Cardiac muscle cell (in vitro differentiated cells and primary cell): ENCODE data around the gene PLEKHG3. TPM values are rescaled to one million over a fixed set of nuclear protein-coding genes. Genes with fewer than 3 reads are reported as not detected.

Experiments
- DNase-seq, 2 donors: peaks; one replicate each; pipeline versions ENCODE4 v3.0.0 to v3.0.0-alpha.2; 2010 to 2017; ENCODE audit warnings: low read depth in 1 of 2, low spot score in 1 of 2
- H3K27ac ChIP-seq: fragments of 200-600 bp; sonication (generic); 2 replicates; pipeline ENCODE4 v1.5.1; 2016
- H3K27me3 ChIP-seq: fragments of 200-600 bp; sonication (generic); 2 replicates; pipeline ENCODE4 v1.6.0; 2016; ENCODE audit warnings: control low read depth
- H3K36me3 ChIP-seq: fragments of 200-600 bp; sonication (generic); 2 replicates; pipeline ENCODE4 v1.5.1; 2016; ENCODE audit warnings: control low read depth
- H3K4me1 ChIP-seq: fragments of 200-600 bp; sonication (generic); 2 replicates; pipeline ENCODE4 v1.8.1; 2017; ENCODE audit warnings: low read depth, mild to moderate bottlenecking, mixed run types
- H3K4me3 ChIP-seq: fragments of 200-600 bp; sonication (generic); 2 replicates; pipeline ENCODE4 v1.5.1; 2016; ENCODE audit warnings: mild to moderate bottlenecking
- H3K9me3 ChIP-seq: fragments of 200-600 bp; sonication (generic); 2 replicates; pipeline ENCODE4 v1.5.1; 2017; ENCODE audit warnings: low read depth, mild to moderate bottlenecking, control low read depth
- polyA plus RNA-seq: library from polyadenylated mRNA; unstranded; fragments of >200 nt; fragmentation: Nextera tagmentation; extraction: Ambion mirVana; gene quantifications from 2 replicates; pipeline ENCODE4 v1.2.1, GENCODE V29; 2016
- total RNA-seq: library from RNA; depleted of rRNA; stranded (reverse); fragments of >200 nt; gene quantifications from 2 replicates; pipeline ENCODE4 v1.2.3, GENCODE V29; 2016
- TF ChIP-seq, protein P1 (sequence below): IDR thresholded peaks from 2 replicates; pipeline ENCODE4 v1.5.1; 2012; ENCODE audit warnings: low read depth, mild to moderate bottlenecking, low read length

The PLEKHG3 gene
- total and polyA plus RNA-seq, 2 experiments from 2014 or later = 19.2 to 72.2 TPM

DNA sequence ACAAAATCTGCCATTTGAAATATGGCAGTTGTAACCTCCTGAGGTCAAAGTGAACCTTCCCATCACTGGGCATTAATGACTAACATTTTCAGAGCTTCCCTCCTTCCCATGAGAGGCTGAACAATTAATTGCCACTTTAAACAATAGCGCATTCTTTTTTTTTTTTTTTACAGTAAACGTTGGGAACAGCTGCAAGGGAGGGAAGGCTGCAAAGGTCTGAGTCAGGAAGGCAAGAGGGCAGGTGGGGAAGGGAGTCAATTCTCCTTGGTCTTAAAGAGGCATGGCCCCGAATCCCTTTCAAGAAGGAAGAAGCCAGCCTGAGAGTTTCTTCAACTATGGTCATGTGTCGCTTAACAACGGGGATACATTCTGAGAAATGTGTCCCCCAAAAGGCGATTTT, 41.0 kb upstream of the PLEKHG3 start:
- TF ChIP-seq, protein P1, sequence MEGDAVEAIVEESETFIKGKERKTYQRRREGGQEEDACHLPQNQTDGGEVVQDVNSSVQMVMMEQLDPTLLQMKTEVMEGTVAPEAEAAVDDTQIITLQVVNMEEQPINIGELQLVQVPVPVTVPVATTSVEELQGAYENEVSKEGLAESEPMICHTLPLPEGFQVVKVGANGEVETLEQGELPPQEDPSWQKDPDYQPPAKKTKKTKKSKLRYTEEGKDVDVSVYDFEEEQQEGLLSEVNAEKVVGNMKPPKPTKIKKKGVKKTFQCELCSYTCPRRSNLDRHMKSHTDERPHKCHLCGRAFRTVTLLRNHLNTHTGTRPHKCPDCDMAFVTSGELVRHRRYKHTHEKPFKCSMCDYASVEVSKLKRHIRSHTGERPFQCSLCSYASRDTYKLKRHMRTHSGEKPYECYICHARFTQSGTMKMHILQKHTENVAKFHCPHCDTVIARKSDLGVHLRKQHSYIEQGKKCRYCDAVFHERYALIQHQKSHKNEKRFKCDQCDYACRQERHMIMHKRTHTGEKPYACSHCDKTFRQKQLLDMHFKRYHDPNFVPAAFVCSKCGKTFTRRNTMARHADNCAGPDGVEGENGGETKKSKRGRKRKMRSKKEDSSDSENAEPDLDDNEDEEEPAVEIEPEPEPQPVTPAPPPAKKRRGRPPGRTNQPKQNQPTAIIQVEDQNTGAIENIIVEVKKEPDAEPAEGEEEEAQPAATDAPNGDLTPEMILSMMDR = no peak
- DNase-seq = no peak
- H3K27ac ChIP-seq = no peak overlapping the region
- H3K27me3 ChIP-seq = no peaks in the 10 kb centered on the region
- H3K36me3 ChIP-seq = no peaks in the 10 kb centered on the region
- no peaks in the 10 kb centered on the region for H3K4me1 ChIP-seq
- H3K4me3 ChIP-seq = no peak overlapping the region
- H3K9me3 ChIP-seq = no peaks in the 10 kb centered on the region

DNA sequence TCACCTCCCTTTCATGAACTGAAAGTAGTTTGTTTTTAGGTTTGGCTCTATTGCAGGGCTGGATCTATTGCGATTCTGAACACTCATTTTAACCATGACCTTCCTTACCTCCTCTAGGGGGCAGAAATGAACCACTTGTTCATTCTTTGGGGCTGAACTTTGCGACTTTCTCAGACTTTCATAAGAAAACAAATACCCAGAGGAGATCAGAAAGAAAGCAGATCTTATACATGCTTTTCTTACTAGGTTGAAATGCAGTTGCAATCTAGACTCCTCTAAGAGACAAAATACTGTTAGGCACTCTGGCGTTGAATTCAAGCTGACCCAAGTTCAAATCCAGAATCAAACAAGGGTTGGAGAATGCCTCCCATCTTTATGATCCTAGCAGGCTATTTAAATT, 32.6 kb upstream of the PLEKHG3 start:
- no peak overlapping the region for H3K27ac ChIP-seq
- no peaks in the 10 kb centered on the region for H3K9me3 ChIP-seq
- H3K4me1 ChIP-seq = no peaks in the 10 kb centered on the region
- H3K27me3 ChIP-seq = no peaks in the 10 kb centered on the region
- no peak overlapping the region for H3K4me3 ChIP-seq
- H3K36me3 ChIP-seq = no peaks in the 10 kb centered on the region
- TF ChIP-seq, protein P1 = peak; percentile 78
- DNase-seq = peak; percentile 67 to 84

DNA sequence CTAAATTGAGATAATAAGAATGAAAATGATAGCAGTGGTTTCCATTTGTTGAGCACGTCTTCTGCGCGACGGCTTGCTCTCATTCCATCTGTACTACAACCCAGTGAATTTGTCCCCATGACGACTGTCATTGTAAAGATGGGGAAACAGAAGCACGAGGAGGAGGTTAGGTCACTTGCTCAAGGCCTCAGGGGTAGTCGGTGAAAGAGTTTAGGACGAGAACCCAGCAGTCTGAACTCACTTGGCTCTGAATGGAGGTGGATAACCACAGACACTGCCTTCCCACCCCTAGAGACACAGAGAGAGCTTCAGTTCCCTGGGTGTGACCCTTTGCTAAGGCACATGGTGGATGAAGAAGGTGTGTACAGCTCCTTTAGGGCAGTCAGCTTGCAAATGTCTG, 30.9 kb upstream of the PLEKHG3 start:
- H3K9me3 ChIP-seq = no peaks in the 10 kb centered on the region
- no peak for DNase-seq
- no peak overlapping the region for H3K4me3 ChIP-seq
- TF ChIP-seq, protein P1 = no peak
- H3K27me3 ChIP-seq = no peaks in the 10 kb centered on the region
- H3K27ac ChIP-seq = no peak overlapping the region
- no peaks in the 10 kb centered on the region for H3K4me1 ChIP-seq
- H3K36me3 ChIP-seq = no peaks in the 10 kb centered on the region

DNA sequence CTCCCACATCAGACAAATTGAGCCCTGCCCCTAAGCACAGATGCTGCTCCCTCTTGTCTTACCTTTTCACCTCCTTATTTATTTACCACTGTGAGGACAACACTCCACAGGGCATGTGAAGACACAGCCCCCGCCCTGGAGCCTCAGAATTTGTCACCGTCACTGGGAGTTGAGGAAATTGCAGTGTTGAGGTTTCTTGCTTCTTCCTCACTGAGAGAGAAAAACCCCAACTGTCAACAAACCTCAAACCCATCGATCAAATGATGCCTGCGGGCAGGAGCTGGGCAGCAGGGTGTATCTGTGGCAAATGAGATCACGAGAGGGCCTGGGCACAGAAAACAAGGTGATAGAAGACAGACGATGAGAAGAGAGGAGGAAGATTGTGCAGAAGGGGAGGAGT, 30.5 kb upstream of the PLEKHG3 start:
- Histone ChIP-seq H3K9me3 (no peaks in the 10 kb centered on the region), H3K4me1 (no peaks in the 10 kb centered on the region), H3K36me3 (no peaks in the 10 kb centered on the region), H3K27ac (no peak overlapping the region), H3K4me3 (no peak overlapping the region), H3K27me3 (no peaks in the 10 kb centered on the region)
- no peak for DNase-seq
- TF ChIP-seq, protein P1 = no peak

DNA sequence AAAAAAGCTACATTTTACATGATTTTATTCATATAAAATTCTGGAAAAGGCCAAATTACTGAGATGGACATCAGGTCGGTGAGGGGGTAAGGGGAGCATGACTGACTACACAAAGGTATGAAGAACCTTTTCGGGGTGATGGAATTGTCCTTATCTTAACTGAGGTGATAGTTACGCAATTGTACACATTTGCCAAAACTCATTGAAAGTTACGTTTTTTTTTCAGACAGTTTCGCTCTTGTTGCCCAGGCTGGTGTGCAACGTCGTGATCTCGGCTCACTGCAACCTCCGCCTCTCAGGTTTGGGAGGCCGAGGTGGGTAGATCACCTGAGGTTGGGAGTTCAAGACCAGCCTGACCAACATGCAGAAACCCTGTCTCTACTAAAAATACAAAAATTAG, 29.4 kb upstream of the PLEKHG3 start:
- no peaks in the 10 kb centered on the region for H3K27me3 ChIP-seq
- DNase-seq = no peak
- H3K4me3 ChIP-seq = no peak overlapping the region
- no peaks in the 10 kb centered on the region for H3K36me3 ChIP-seq
- TF ChIP-seq, protein P1 = no peak
- H3K27ac ChIP-seq = no peak overlapping the region
- no peaks in the 10 kb centered on the region for H3K9me3 ChIP-seq
- no peaks in the 10 kb centered on the region for H3K4me1 ChIP-seq

DNA sequence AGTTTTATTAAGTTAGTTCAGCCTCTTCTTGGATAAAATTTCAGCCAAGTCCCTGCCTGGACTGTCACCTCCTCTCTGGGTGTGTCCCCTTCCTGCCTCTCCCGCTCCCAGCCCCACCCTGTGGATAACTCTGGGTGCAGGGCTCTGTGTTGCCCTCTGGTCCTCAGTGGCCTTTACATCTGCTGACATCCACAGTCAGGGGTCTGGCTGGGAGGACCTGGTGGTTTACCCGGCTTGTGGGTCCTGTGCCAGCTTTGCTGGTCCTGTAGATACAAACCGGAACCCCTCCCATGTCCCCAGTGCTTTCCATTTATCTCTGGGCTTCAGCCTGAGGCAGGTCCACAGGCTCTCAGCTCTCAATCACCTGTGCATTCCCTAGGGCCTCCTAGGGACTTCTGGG, 28.9 kb upstream of the PLEKHG3 start:
- TF ChIP-seq, protein P1 = no peak
- Histone ChIP-seq H3K4me3 (no peak overlapping the region), H3K27ac (no peak overlapping the region), H3K4me1 (no peaks in the 10 kb centered on the region), H3K27me3 (no peaks in the 10 kb centered on the region), H3K9me3 (no peaks in the 10 kb centered on the region), H3K36me3 (no peaks in the 10 kb centered on the region)
- no peak for DNase-seq
